ENCODE measurements around the gene NRF1.

NRF1 gene

GRCh38 chr7:129748356-129749109 is 137.0 kb downstream of the NRF1 start:
- peak in 1 of 42 donors; percentile 5 for DNase-seq
- intact Hi-C loops (cut with DNase I) = no loop called here

DNA sequence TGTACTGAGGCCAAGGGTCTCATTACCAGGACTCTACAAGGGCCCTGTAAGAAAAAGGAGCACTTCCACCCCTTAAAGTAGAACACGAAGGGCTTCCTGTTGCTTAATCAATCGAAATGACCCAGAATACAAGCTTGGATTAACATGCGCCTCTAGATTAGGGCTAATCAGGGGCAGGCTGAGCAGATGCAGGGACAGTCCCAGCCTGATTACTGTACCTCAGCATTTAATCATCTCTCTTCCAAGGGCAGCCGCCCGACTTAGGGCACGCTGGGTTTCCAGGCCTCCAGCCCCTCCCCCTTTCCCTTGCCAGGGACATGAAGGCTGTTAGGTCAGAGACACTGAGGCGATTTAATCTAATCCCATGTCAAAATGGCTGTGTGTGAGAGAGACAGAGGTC is 138.6 kb downstream of the NRF1 start:
- DNase-seq = no peak
- intact Hi-C loops (cut with DNase I) = no loop called here

DNA sequence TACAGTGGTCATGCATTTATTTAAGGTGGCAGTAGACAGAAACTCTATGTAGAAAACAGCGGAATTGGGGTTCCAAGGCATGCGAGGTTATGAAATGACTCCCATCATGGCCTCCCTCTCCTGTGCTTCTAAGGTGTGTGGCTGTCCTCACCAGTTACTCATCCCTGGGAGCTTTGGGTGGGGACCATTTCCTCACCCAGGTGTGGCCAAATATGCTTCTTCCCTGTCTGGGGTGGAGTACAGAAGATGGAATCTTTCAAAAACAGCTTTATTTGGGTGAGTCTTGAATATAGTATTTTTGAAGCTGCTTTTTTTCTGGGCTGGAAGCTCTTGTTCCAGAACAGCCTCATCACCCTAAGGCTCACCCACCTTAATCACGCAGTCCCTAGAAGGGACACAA is 139.0 kb downstream of the NRF1 start:
- no peak for DNase-seq
- intact Hi-C loops (cut with DNase I) = no loop called here

DNA sequence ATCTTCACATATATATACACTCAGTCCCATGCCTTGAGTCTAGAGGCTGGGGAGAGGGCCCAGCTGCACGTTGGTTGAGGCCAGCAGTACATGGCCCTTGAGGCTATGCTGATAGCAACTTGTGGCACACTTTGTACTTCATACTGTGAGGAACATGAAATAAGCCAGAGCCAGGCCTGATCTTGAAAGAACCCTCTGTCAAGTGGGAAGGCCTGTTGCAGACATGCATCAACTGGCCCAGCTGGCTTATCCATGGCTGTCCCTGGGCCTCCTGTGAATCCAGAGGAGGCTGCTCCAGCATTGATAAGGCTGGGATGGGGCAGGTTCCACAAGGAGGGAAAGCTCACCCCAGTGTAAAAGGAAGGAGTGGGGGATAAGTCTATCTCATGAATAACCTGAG is 140.4 kb downstream of the NRF1 start:
- DNase-seq = no peak
- intact Hi-C loops (cut with DNase I) = no loop called here

DNA sequence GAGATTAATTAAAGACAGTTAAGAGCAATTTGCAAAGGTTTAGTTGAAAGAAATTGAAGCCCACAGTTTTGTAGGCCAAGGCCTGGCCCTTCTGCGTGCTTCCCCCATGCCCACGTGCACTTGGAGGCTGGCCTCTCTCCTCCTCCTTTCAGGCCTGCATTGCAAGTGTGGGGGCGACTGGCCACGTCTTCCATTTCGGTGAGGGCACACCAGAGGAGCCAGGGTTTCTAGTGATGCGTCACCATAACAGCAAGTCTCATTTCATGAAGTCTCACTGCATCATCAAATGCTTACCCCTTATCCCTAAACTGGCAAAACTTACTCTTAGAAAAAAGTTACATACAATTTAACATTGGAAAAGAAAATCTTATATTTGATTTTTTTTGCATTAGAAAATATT is 141.2 kb downstream of the NRF1 start:
- intact Hi-C loops (cut with DNase I) = no loop called here
- DNase-seq = no peak

GRCh38 chr7:129754406-129754805 is 142.9 kb downstream of the NRF1 start:
- intact Hi-C loops (cut with DNase I) = no loop called here
- DNase-seq = no peak

GRCh38 chr7:129757991-129758390 is 146.5 kb downstream of the NRF1 start:
- intact Hi-C loops (cut with DNase I) = no loop called here
- no peak for DNase-seq

DNA sequence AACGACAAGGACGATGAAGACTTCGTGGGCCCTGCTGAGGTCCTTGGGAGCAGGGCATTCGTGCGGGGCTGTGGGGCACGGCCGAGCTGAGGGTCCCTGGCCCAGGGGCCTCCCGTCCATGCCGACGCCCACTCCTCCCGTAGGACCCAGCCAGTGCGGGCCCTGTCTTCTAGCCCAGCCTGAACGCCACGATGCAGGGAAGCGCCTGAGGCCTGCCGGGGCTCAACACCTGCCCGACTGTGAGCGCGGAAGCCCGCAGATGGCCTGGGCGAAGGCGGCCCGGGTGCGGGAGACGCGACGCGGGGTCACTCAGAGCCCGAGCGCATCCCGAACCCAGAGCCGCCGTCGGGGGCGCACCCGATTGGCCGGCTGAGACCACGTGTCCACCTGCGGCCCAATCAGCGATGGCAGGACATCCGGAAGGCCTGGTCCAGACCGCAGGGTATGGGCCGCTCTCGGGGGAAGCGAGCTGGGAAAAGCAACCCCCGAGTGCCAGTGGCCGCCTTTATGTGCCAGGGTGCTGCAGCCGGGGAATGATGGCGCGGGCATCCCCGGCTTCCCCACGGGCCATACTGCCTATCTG is 151.0 kb downstream of the NRF1 start:
- intact Hi-C loops (cut with DNase I) = no loop called here
- DNase-seq = no peak

GRCh38 chr7:129764247-129765084 is 152.9 kb downstream of the NRF1 start:
- intact Hi-C loops (cut with DNase I) = no loop called here

DNA sequence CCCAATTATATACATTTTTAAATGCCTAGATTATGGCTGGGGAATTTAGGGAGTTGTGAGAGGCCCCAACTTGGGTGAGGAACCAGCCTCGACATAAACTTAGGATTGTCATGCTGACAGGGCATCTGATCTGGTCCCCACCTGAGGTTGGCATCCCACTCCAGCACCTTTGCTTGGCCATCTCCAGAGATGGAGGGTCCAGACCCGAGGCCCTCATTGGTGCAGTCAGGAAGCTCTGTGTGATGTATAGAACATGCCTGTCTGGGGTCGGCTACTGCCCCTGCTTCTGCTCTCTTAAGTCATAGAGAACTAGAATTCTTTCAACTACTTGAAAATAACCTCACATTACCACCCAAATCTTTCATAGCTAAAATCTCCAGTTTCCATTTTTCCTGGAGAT is 153.8 kb downstream of the NRF1 start:
- intact Hi-C loops (cut with DNase I) = no loop called here
- DNase-seq = no peak

More at GRCh38 chr7:129764247-129765084, 152.9 kb downstream of the NRF1 start:
- no peak for DNase-seq

- intact Hi-C loops (cut with DNase I) = no loop called here
- DNase-seq = no peak
Measured at GRCh38 chr7:129767120-129768015, 155.8 kb downstream of the NRF1 start.

- intact Hi-C loops (cut with DNase I) = no loop called here
Measured at GRCh38 chr7:129768614-129769399, 157.3 kb downstream of the NRF1 start.

DNA sequence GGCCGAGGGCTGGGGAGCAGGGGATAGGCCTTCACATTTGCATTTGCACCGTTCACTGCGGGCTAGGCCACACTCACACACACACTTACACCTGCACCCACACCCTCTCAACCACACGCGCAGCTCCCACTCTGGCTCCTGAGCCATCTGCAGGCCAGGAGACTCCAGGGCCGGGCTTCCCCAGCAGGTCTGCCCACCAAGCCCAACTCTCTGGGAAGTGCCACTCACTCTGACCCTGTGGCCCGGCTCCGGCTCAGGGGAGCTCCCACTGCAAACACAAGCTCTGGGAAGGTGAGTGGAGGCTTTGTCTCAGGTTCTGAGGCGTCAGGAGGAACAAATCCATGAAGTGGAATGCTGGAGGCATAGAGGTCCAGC is 157.9 kb downstream of the NRF1 start:
- DNase-seq = no peak
- intact Hi-C loops (cut with DNase I) = no loop called here

More at GRCh38 chr7:129768614-129769399, 157.3 kb downstream of the NRF1 start:
- DNase-seq = no peak

DNA sequence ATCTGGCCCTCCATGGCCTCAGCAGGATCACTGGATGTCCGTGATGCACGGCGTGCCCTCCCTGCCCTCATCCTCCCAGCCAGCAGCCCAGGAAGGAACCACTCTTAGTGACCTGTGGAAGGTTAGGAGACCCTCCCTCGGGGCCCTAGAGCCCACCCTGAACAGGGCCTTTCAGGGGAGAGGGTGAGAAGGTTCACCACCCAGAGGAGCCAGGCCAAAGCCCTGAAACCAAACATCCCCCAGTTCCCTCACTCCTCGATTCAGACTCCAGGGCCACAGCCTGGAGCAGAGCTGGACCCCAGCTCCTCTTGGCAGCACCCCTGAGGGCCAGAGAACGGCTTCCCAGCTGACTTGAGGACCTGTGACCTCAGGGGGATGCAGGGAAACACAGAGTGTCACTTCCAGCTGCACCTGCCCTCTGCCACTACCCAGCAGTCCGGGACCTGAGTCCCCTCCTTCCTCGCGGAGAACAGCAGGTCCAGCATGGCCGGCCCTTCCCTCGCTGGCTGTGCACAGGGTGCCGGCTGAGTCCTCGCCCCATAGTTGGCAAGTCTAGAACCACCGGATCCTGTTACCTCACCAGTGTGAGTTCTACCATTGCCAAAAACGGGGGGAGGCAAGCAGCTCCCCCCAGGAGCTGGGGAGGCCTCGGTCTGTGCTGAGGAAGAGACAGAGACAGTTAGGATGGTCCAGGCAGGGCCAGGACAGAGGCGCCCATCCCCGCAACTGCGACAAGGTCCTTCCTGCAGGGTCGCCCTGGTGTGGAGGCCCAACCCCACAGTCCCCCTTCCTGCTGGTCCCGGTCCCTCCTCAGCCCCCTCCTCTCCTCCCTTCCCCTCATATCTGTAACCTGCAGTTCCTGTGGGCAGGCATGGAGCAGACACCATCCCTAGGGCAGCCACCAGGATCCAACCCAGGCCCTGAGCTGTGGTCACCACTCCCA is 158.6 kb downstream of the NRF1 start:
- intact Hi-C loops (cut with DNase I) = no loop called here

GRCh38 chr7:129771201-129771927 is 159.8 kb downstream of the NRF1 start:
- no peak for DNase-seq
- intact Hi-C loops (cut with DNase I) = no loop called here

More for the DNA sequence above, 158.6 kb downstream of the NRF1 start:
- no peak for DNase-seq

DNA sequence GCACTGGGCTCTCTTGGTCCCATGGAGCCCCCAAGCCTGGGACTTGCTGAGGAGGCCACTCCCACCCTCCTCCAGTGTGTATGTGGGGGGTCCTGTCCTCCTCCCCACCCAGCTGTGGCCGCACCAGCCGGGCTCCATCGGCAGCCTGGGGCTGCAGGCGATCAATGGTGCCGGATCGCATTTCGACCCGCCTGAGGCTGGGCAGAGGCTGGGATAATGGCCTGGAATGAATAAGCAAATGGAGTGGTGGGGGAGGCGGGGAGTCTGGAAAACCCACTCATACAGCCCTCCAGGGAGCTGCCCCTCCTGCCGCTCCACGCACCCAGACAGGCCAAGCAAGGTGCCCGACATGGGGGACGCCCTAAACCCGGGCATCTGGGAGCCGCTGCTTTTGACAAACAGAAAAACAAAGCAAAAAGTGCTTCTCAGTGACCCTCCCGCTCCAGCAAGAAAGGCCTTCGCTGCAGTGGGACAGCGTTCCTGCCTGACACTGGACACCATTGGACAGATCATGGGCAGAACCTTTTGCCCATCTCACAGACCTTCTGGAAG is 160.5 kb downstream of the NRF1 start:
- no peak for DNase-seq
- intact Hi-C loops (cut with DNase I) = no loop called here

All from head of caudate nucleus (tissue), 42 donors.